G401.6 (cell line): ENCODE data around the gene EPB41L4B.

ENCODE experiments used
- FAIRE-seq: peaks from 2 replicates; lab custom pipeline; 2012; peaks lifted over from hg19 to GRCh38; lab: Jason Lieb, UNC

Gene EPB41L4B

GRCh38 chr9:109269839-109270238, 51.0 kb downstream of the EPB41L4B start:
- no peak for FAIRE-seq

GRCh38 chr9:109269081-109269480, 51.8 kb downstream of the EPB41L4B start:
- FAIRE-seq, result no peak

- no peak for FAIRE-seq
Observed at GRCh38 chr9:109267555-109267954, 53.3 kb downstream of the EPB41L4B start.

- no peak for FAIRE-seq
Observed at GRCh38 chr9:109264877-109265587, 55.8 kb downstream of the EPB41L4B start.

- FAIRE-seq, result no peak
Observed at GRCh38 chr9:109263358-109263757, 57.5 kb downstream of the EPB41L4B start.

- FAIRE-seq, result no peak
Observed at GRCh38 chr9:109258481-109259302, 62.2 kb downstream of the EPB41L4B start.

GRCh38 chr9:109256336-109256735, 64.5 kb downstream of the EPB41L4B start:
- FAIRE-seq, result no peak

GRCh38 chr9:109255394-109255793, 65.5 kb downstream of the EPB41L4B start:
- FAIRE-seq, result no peak

- no peak for FAIRE-seq
Observed at GRCh38 chr9:109254317-109254716, 66.5 kb downstream of the EPB41L4B start.

- no peak for FAIRE-seq
Observed at GRCh38 chr9:109253637-109254284, 67.1 kb downstream of the EPB41L4B start.

- no peak for FAIRE-seq
Observed at GRCh38 chr9:109253241-109253636, 67.6 kb downstream of the EPB41L4B start.

GRCh38 chr9:109252291-109252690, 68.6 kb downstream of the EPB41L4B start:
- FAIRE-seq, result no peak

- no peak for FAIRE-seq
Observed at GRCh38 chr9:109251776-109252106, 69.1 kb downstream of the EPB41L4B start.

GRCh38 chr9:109251080-109251775, 69.6 kb downstream of the EPB41L4B start:
- FAIRE-seq, result no peak

GRCh38 chr9:109250771-109251079, 70.1 kb downstream of the EPB41L4B start:
- FAIRE-seq, result no peak

- FAIRE-seq, result no peak
Observed at GRCh38 chr9:109250311-109250741, 70.5 kb downstream of the EPB41L4B start.

- no peak for FAIRE-seq
Observed at GRCh38 chr9:109249615-109250014, 71.2 kb downstream of the EPB41L4B start.

- no peak for FAIRE-seq
Observed at GRCh38 chr9:109248133-109248581, 72.7 kb downstream of the EPB41L4B start.

GRCh38 chr9:109247228-109247627, 73.6 kb downstream of the EPB41L4B start:
- no peak for FAIRE-seq

GRCh38 chr9:109246533-109246932, 74.3 kb downstream of the EPB41L4B start:
- no peak for FAIRE-seq

GRCh38 chr9:109245310-109245897, 75.5 kb downstream of the EPB41L4B start:
- no peak for FAIRE-seq
